MM.1S (cell line): Measurements from ENCODE around the gene OR6A2.

ENCODE experiments used
- DNase-seq: peaks from one replicate; pipeline ENCODE4 v3.0.0-alpha.2; 2015
- H2AFZ ChIP-seq: fragments of 300-600 bp; sonication (generic); 2 replicates; pipeline ENCODE4 v1.6.0; 2016; ENCODE audit warnings: antibody characterized with exemption, low read length
- H3F3A ChIP-seq: fragments of 300-600 bp; sonication (generic); 2 replicates; pipeline ENCODE4 v1.6.1; 2016; ENCODE audit warnings: mild to moderate bottlenecking, antibody characterized with exemption, low read length, moderate library complexity, mixed read lengths; ENCODE audit not compliant: insufficient read depth
- H3K27ac ChIP-seq: fragments of 300-600 bp; sonication (generic); 2 replicates; pipeline ENCODE4 v1.5.1; 2016; ENCODE audit warnings: mild to moderate bottlenecking, low read length
- H3K27me3 ChIP-seq: fragments of 300-600 bp; sonication (generic); replicated peaks from 2 replicates; pipeline ENCODE4 v1.6.0; 2016; ENCODE audit warnings: low read length; ENCODE audit not compliant: insufficient read depth
- H3K36me3 ChIP-seq: fragments of 300-600 bp; sonication (generic); replicated peaks from 2 replicates; pipeline ENCODE4 v1.6.1; 2016; ENCODE audit warnings: mild to moderate bottlenecking, low read length, mixed read lengths; ENCODE audit not compliant: insufficient read depth
- H3K4me1 ChIP-seq: fragments of 300-600 bp; sonication (generic); 2 replicates; pipeline ENCODE4 v1.6.1; 2016; ENCODE audit warnings: low read length, mixed read lengths
- H3K4me2 ChIP-seq: fragments of 300-600 bp; sonication (generic); 2 replicates; pipeline ENCODE4 v1.6.0; 2016; ENCODE audit warnings: low read depth, low read length
- H3K4me3 ChIP-seq: fragments of 300-600 bp; sonication (generic); 2 replicates; pipeline ENCODE4 v1.5.1; 2016; ENCODE audit warnings: low read length, mixed read lengths
- H3K79me2 ChIP-seq: fragments of 300-600 bp; sonication (generic); 2 replicates; pipeline ENCODE4 v1.6.1; 2016; ENCODE audit warnings: mixed run types, low read length, mixed read lengths
- H3K9ac ChIP-seq: fragments of 300-600 bp; sonication (generic); 2 replicates; pipeline ENCODE4 v1.6.1; 2016; ENCODE audit warnings: low read length, mixed read lengths
- H3K9me2 ChIP-seq: fragments of 300-600 bp; sonication (generic); replicated peaks from 2 replicates; pipeline ENCODE4 v1.6.1; 2016; ENCODE audit warnings: mild to moderate bottlenecking, low read length, mixed read lengths; ENCODE audit not compliant: insufficient read depth
- H3K9me3 ChIP-seq: fragments of 300-600 bp; sonication (generic); replicated peaks from 2 replicates; pipeline ENCODE4 v1.6.1; 2016; ENCODE audit warnings: mild to moderate bottlenecking, low read length, mixed read lengths; ENCODE audit not compliant: insufficient read depth
- H4K20me1 ChIP-seq: fragments of 300-600 bp; sonication (generic); 2 replicates; pipeline ENCODE4 v1.6.1; 2016; ENCODE audit warnings: mild to moderate bottlenecking, low read length, moderate library complexity, mixed read lengths; ENCODE audit not compliant: insufficient read depth
- EZH2 ChIP-seq: fragments of 300-600 bp; sonication (generic); optimal IDR thresholded peaks from 2 replicates; pipeline ENCODE3; 2017; ENCODE audit warnings: low read depth, mild to moderate bottlenecking, antibody characterized with exemption, low read length, mixed read lengths
- EZH2phosphoT487 ChIP-seq: fragments of 300-600 bp; sonication (generic); IDR thresholded peaks from 2 replicates; pipeline ENCODE4 v1.6.1; 2018; ENCODE audit warnings: antibody characterized with exemption, low read length
- TF ChIP-seq, protein P1 (sequence below): fragments of 300-600 bp; sonication (generic); IDR thresholded peaks from 2 replicates; pipeline ENCODE4 v1.5.1; 2016; ENCODE audit warnings: antibody characterized with exemption, low read length, mixed read lengths

Gene OR6A2

GRCh38 chr11:6771926-6772893 lies 27.3 kb downstream of the OR6A2 start, which contains the start of gene OR2AG2:
TSS of gene OR2AG2 (minus strand) at chr11:6771976. CDS start at chr11:6768957, 3,019 bp downstream.
- Histone ChIP-seq H3K9ac (peak within 1 kb of the TSS; percentile 17; the same call in 1 of the 2 replicates), H3K27ac (peak within 1 kb of the TSS; percentile 85), H3F3A (peaks cover 15% of the 10 kb centered on the region), H3K79me2 (no peaks in the 10 kb centered on the region), H3K4me1 (peaks cover 29% of the 10 kb centered on the region), H3K9me3 (no peaks in the 10 kb centered on the region), H4K20me1 (no peaks in the 10 kb centered on the region), H3K36me3 (no peaks in the 10 kb centered on the region), H3K27me3 (no peaks in the 10 kb centered on the region), H3K4me2 (peak within 1 kb of the TSS; percentile 53), H3K4me3 (no peak within 1 kb of the TSS), H2AFZ (peak within 1 kb of the TSS; percentile 44), H3K9me2 (no peaks in the 10 kb centered on the region)
- peak; percentile 61 for DNase-seq
- TF ChIP-seq, protein P1, sequence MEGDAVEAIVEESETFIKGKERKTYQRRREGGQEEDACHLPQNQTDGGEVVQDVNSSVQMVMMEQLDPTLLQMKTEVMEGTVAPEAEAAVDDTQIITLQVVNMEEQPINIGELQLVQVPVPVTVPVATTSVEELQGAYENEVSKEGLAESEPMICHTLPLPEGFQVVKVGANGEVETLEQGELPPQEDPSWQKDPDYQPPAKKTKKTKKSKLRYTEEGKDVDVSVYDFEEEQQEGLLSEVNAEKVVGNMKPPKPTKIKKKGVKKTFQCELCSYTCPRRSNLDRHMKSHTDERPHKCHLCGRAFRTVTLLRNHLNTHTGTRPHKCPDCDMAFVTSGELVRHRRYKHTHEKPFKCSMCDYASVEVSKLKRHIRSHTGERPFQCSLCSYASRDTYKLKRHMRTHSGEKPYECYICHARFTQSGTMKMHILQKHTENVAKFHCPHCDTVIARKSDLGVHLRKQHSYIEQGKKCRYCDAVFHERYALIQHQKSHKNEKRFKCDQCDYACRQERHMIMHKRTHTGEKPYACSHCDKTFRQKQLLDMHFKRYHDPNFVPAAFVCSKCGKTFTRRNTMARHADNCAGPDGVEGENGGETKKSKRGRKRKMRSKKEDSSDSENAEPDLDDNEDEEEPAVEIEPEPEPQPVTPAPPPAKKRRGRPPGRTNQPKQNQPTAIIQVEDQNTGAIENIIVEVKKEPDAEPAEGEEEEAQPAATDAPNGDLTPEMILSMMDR, result no peak
- TF ChIP-seq EZH2phosphoT487, result no peak
- no peak for TF ChIP-seq EZH2

GRCh38 chr11:6757373-6757967 lies 42.0 kb downstream of the OR6A2 start:
- no peak overlapping the region for H3K9ac ChIP-seq
- H3K4me1 ChIP-seq, result no peaks in the 10 kb centered on the region
- no peak overlapping the region for H3K4me2 ChIP-seq
- no peak overlapping the region for H3K4me3 ChIP-seq
- H4K20me1 ChIP-seq, result no peaks in the 10 kb centered on the region
- no peaks in the 10 kb centered on the region for H3K36me3 ChIP-seq
- no peaks in the 10 kb centered on the region for H3K9me2 ChIP-seq
- no peaks in the 10 kb centered on the region for H3K27me3 ChIP-seq
- no peaks in the 10 kb centered on the region for H3K9me3 ChIP-seq
- TF ChIP-seq EZH2phosphoT487 (no peak), EZH2 (no peak)
- TF ChIP-seq, protein P1, result peak; percentile 74
- H3K27ac ChIP-seq, result no peak overlapping the region
- H3K79me2 ChIP-seq, result no peaks in the 10 kb centered on the region
- H3F3A ChIP-seq, result no peaks in the 10 kb centered on the region
- H2AFZ ChIP-seq, result no peak overlapping the region
- DNase-seq, result peak; percentile 70

DNA sequence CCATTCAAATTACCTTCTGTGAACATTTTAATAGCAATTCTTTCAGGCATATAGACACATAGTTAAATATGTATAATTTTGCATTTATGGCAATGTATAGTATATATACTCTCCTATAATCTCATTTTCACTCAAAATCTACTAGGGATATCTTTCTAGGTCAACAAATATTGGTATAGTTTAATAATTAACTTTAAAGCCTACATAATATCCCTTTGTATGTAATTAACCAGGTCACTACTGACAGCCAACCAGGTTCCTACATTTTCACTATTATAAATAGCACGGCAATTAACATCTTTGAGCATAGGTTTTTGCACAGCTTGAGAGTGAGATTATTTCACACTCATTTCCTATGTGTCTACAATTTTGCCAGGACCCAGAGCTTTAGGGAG lies 43.5 kb downstream of the OR6A2 start:
- Histone ChIP-seq H3K79me2 (no peaks in the 10 kb centered on the region), H3K36me3 (no peaks in the 10 kb centered on the region), H3K4me3 (no peak overlapping the region), H3K4me2 (no peak overlapping the region), H3F3A (no peaks in the 10 kb centered on the region), H3K9me2 (no peaks in the 10 kb centered on the region), H3K9ac (no peak overlapping the region), H3K27me3 (no peaks in the 10 kb centered on the region), H3K4me1 (no peaks in the 10 kb centered on the region), H2AFZ (no peak overlapping the region), H4K20me1 (no peaks in the 10 kb centered on the region), H3K9me3 (no peaks in the 10 kb centered on the region), H3K27ac (no peak overlapping the region)
- DNase-seq, result no peak
- TF ChIP-seq EZH2phosphoT487 (no peak), EZH2 (no peak)
- TF ChIP-seq, protein P1, result no peak
